AG09319 (cell line): ENCODE measurements around the gene ZFC3H1.
"Not testable (repeated sequence)": the region's sequence is repeated elsewhere in the genome, so short reads cannot be mapped to it uniquely, and the experiment has no call there.

Source experiments
- DNase-seq: peaks from one replicate; pipeline ENCODE4 v3.0.0-alpha.2; 2010; ENCODE audit warnings: low read depth; ENCODE audit errors: extremely low read depth
- TF ChIP-seq, protein P1 (sequence below): IDR thresholded peaks from 2 replicates; pipeline ENCODE4 v1.5.1; 2011; ENCODE audit warnings: low read depth, mild to moderate bottlenecking, inconsistent platforms, low read length, moderate library complexity

The ZFC3H1 gene

DNA sequence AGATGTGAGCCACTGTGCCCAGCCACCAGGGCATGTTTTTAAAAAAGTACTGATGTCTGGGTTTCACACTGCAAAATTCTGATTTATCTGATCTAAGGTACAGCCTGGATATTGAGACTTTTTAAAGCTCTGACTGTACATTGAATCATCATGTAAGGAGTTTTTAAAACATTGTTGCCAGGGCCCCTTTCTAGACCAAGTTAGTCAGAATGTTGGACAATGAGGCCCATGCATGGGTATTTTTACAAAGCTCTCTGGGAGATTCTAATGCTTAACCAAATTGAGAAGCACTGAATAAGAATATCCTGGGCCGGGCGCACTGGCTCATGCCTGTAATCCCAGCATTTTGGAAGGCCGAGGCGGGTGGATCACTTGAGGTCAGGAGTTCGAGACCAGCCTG lies 38.9 kb upstream of the ZFC3H1 start:
- DNase-seq: no peak
- TF ChIP-seq, protein P1, sequence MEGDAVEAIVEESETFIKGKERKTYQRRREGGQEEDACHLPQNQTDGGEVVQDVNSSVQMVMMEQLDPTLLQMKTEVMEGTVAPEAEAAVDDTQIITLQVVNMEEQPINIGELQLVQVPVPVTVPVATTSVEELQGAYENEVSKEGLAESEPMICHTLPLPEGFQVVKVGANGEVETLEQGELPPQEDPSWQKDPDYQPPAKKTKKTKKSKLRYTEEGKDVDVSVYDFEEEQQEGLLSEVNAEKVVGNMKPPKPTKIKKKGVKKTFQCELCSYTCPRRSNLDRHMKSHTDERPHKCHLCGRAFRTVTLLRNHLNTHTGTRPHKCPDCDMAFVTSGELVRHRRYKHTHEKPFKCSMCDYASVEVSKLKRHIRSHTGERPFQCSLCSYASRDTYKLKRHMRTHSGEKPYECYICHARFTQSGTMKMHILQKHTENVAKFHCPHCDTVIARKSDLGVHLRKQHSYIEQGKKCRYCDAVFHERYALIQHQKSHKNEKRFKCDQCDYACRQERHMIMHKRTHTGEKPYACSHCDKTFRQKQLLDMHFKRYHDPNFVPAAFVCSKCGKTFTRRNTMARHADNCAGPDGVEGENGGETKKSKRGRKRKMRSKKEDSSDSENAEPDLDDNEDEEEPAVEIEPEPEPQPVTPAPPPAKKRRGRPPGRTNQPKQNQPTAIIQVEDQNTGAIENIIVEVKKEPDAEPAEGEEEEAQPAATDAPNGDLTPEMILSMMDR: no peak

DNA sequence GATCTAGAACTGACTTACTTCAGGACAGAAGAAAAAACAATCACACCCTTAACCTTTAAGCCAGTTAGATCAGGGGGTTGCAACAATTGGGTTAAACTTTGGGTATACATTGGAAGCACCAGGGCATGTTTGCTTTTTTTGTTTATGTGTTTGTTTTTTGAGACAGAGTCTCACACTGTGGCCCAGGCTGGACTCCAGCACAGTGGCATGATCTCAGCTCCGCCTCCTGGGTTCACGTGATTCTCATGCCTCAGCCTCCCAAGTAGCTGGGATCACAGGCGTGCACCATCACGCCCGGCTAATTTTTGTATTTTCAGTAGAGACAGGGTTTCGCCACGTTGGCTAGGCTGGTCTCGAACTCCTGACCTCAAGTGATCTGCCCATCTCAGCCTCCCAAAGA lies 38.5 kb upstream of the ZFC3H1 start:
- not testable (repeated sequence) for DNase-seq

DNA sequence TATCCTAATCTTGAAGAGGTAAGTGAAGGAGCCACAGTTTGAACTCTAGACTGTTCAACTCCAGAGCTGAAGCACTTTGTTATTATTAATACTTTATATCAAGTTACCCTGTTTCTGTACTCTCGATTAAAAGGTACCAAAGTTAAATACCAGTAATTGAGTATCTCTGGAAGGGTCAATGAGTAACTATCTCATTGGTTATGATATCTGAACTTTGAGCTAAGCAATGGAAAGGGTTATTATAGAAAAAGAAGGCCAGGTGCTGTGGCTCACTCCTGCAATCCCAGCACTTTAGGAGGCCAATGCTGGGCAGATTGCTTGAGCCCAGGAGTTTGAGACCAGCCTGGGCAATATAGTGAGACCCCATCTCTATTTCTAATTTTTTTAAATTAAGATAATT lies 32.1 kb upstream of the ZFC3H1 start:
- DNase-seq: no peak
- TF ChIP-seq, protein P1: no peak

DNA sequence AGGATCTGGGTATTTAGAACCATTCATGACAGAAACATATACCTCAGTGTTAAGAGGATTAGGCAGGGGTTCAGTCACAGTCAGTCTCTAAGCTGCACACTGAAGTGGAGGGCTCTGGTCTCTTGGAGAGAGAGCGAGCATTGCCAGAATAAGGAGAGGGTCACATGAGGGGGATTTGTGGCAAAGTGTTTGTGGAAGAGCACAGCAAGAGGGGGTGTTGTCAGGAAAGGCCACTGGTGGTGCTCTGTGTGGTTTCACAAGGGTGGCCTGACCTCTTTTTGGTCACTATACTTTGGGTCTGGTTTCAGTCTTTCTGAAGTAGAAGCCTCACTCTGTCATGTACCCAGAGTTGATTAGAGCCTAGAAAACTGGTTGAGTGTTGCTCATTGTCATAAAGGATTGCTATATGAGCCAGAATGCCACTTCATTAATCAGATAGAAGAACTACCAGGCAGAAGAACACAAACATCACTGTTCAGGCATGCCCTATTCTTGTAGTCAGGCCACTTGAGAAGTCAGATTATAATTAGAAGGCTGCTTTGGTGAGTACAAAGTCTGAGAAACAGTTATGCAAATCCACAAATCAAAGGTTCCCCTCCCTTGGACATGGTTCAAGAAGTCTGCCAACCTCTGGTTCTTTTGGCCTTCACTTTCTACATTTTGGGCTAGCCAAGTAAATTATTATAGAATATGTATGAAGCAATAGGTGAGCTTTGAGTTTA lies 30.6 kb upstream of the ZFC3H1 start:
- TF ChIP-seq, protein P1: no peak
- DNase-seq: no peak

DNA sequence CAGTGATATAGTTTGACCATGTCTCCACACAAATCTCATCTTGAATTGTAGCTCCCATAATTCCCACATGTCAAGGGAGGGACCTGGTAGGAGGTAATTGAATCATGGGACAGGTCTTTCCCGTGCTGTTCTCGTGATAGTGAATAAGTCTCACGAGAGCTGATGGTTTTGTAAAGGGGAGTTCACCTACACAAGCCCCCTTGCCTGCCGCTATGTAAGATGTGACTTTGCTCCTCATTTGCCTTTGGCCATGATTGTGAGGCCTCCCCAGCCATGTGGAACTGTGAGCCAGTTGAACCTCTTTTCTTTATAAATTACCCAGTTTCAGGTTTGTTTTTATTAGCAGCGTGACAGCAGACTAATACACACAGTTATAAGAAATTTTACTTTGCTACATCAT lies 30.0 kb upstream of the ZFC3H1 start:
- not testable (repeated sequence) for DNase-seq

DNA sequence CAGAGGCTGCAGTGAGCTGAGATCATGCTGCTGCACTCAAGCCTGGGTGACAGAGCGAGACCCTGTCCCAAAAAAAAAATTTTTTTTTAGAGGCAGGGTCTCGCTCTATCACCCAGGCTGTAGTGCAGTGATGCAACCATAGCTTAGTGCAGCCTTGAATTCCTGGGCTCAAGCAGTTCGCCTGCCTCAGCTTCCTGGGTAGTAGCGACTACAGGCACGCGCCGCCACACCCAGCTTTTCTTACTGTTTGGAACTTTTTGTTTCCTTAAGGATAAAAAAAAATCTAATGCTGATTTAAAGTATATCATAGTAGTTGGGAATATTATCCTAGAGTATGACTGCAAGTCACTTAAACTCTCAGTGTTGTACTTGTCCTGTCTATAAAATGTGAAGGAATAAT lies 29.5 kb upstream of the ZFC3H1 start:
- TF ChIP-seq, protein P1: no peak
- no peak for DNase-seq

DNA sequence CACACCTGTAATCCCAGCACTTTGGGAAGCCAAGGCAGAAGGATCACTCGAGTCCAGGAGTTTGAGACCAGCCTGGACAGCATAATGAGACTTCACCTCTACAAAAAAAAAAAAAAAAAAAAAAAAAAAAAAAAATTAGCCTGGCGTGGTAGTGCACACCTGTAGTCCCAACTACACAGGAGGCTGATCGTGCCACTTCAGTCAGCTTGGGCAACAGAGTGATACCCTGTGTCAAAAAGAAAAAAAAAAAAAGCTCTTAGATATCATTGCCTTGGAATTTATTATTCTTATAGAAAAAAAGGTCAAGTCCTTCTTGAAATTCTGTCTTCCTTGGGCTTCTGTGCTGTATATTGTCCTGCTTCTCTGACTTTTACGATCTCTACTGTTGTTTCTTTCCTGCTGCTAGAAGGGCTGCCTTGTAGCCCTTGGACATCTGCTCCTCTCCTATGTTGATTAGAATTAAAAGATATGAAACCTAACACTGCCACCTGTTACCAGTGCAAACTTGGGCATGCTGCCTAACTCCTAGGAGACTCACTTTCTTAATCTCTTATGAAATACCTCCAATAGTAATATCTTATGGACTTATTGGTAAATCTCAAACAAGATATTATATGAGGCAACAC lies 28.0 kb upstream of the ZFC3H1 start:
- TF ChIP-seq, protein P1: no peak
- no peak for DNase-seq

DNA sequence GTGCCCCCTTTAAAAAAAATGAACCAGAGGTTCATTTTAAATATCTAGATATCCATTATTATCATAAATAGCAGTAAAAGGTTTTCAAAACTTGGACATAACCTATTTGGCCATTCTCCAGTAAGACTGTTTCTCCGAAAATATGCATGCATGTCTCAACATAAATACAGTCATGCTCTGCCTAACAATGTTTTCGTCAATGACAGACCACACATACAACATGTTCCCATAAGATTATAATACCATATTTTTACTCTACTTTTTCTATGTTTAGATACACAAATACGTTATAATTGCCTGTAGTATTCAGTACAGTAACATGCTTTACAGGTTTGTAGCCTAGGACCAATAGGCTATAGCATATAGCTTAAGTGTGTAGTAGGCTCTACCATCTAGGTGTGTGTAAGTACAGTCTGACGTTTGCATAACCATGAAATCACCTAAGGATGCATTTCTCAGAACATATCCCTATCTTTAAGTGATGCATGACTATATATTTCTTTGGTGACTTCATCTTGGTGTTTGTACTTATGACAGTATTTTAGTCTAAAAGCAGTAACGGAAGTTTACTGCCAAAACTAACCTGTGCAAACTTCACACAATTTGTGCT lies 25.4 kb upstream of the ZFC3H1 start:
- no peak for DNase-seq
- TF ChIP-seq, protein P1: no peak

DNA sequence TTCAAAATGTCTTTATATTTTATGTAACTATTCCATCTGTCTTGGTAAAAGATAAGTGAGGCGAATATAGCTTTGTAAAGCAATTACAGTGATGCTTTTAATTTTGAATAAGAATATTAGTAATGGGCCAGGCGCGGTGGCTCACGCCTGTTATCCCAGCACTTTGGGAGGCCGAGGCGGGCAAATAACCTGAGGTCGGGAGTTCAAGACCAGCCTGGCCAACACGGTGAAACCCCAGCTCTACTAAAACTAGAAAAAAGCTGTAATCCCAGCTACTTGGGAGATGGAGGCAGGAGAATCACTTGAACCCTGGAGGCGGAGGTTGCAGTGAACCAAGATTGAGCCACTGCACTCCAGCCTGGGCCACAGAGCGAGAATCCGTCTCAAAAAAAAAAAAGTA lies 23.5 kb upstream of the ZFC3H1 start:
- DNase-seq: not testable (repeated sequence)
